Memory B cell (primary cell): Measurements from ENCODE around the gene CTPS2.

ENCODE experiments used
- ATAC-seq: fragments of 150-1000 bp; cut with Tn5 transposase; 2 replicates; pipeline ENCODE4 v1.10.0; 2021; ENCODE audit warnings: low read depth, mild to moderate bottlenecking, moderate library complexity
- DNase-seq, 2 donors: peaks; one replicate each; pipeline ENCODE4 v3.0.0; 2022; ENCODE audit warnings: low spot score in 2 of 2
- H3K27ac Mint-ChIP-seq: one replicate; pipeline ENCODE4 v1.8.0; 2022; ENCODE audit warnings: mild to moderate bottlenecking, moderate library complexity, mixed read lengths
- H3K27me3 Mint-ChIP-seq: one replicate; pipeline ENCODE4 v1.8.0; 2022; ENCODE audit warnings: mixed read lengths
- H3K36me3 Mint-ChIP-seq: one replicate; pipeline ENCODE4 v1.8.0; 2022; ENCODE audit warnings: mild to moderate bottlenecking, mixed read lengths
- H3K4me1 Mint-ChIP-seq: one replicate; pipeline ENCODE4 v1.8.0; 2022; ENCODE audit warnings: mixed read lengths
- H3K4me3 Mint-ChIP-seq: one replicate; pipeline ENCODE4 v1.8.0; 2022; ENCODE audit warnings: mild to moderate bottlenecking, moderate library complexity, mixed read lengths
- H3K9me3 Mint-ChIP-seq: one replicate; pipeline ENCODE4 v1.8.0; 2022; ENCODE audit warnings: mixed read lengths

CTPS2 gene

GRCh38 chrX:16700734-16701133, 11.7 kb downstream of the CTPS2 start:
- no peaks in the 10 kb centered on the region for H3K36me3 Mint-ChIP-seq
- DNase-seq = no peak
- no peaks in the 10 kb centered on the region for H3K9me3 Mint-ChIP-seq
- no peaks in the 10 kb centered on the region for H3K27me3 Mint-ChIP-seq
- H3K4me1 Mint-ChIP-seq = peaks cover 2% of the 10 kb centered on the region
- H3K4me3 Mint-ChIP-seq = no peak overlapping the region
- no peak overlapping the region for H3K27ac Mint-ChIP-seq
- no peak for ATAC-seq

GRCh38 chrX:16699389-16699788, 13.1 kb downstream of the CTPS2 start:
- no peak overlapping the region for H3K27ac Mint-ChIP-seq
- no peaks in the 10 kb centered on the region for H3K9me3 Mint-ChIP-seq
- ATAC-seq (no peak), DNase-seq (no peak)
- H3K36me3 Mint-ChIP-seq = no peaks in the 10 kb centered on the region
- no peak overlapping the region for H3K4me3 Mint-ChIP-seq
- no peaks in the 10 kb centered on the region for H3K4me1 Mint-ChIP-seq
- no peaks in the 10 kb centered on the region for H3K27me3 Mint-ChIP-seq

- H3K36me3 Mint-ChIP-seq = peaks cover 6% of the 10 kb centered on the region
- H3K9me3 Mint-ChIP-seq = no peaks in the 10 kb centered on the region
These were observed 15.5 kb downstream of the CTPS2 start for GRCh38 chrX:16696956-16697355.

GRCh38 chrX:16695079-16695676, 17.3 kb downstream of the CTPS2 start:
- Mint-ChIP-seq H3K4me3 (no peak overlapping the region), H3K4me1 (no peaks in the 10 kb centered on the region), H3K9me3 (no peaks in the 10 kb centered on the region), H3K27ac (no peak overlapping the region), H3K36me3 (peaks cover 8% of the 10 kb centered on the region), H3K27me3 (no peaks in the 10 kb centered on the region)
- peak; percentile 56 for ATAC-seq
- DNase-seq = peak; percentile 54 to 67

More at GRCh38 chrX:16696956-16697355, 15.5 kb downstream of the CTPS2 start:
- DNase-seq (no peak), ATAC-seq (no peak)
- Mint-ChIP-seq H3K4me1 (no peaks in the 10 kb centered on the region), H3K27me3 (no peaks in the 10 kb centered on the region), H3K4me3 (no peak overlapping the region), H3K27ac (no peak overlapping the region)

- no peaks in the 10 kb centered on the region for H3K4me1 Mint-ChIP-seq
- DNase-seq (no peak), ATAC-seq (no peak)
- no peak overlapping the region for H3K27ac Mint-ChIP-seq
- no peak overlapping the region for H3K4me3 Mint-ChIP-seq
- H3K36me3 Mint-ChIP-seq = peaks cover 6% of the 10 kb centered on the region
- no peaks in the 10 kb centered on the region for H3K27me3 Mint-ChIP-seq
- no peaks in the 10 kb centered on the region for H3K9me3 Mint-ChIP-seq
These were observed 25.0 kb downstream of the CTPS2 start for GRCh38 chrX:16687514-16687913.

GRCh38 chrX:16683007-16683664, 29.3 kb downstream of the CTPS2 start:
- H3K36me3 Mint-ChIP-seq = peaks cover 8% of the 10 kb centered on the region
- no peaks in the 10 kb centered on the region for H3K4me1 Mint-ChIP-seq
- no peaks in the 10 kb centered on the region for H3K9me3 Mint-ChIP-seq
- DNase-seq (no peak), ATAC-seq (no peak)
- no peaks in the 10 kb centered on the region for H3K27me3 Mint-ChIP-seq
- no peak overlapping the region for H3K4me3 Mint-ChIP-seq
- no peak overlapping the region for H3K27ac Mint-ChIP-seq

GRCh38 chrX:16678689-16679088, 33.8 kb downstream of the CTPS2 start:
- DNase-seq (no peak), ATAC-seq (no peak)
- Mint-ChIP-seq H3K9me3 (no peaks in the 10 kb centered on the region), H3K27ac (no peak overlapping the region), H3K4me3 (no peak overlapping the region), H3K4me1 (no peaks in the 10 kb centered on the region), H3K27me3 (no peaks in the 10 kb centered on the region), H3K36me3 (peaks cover 12% of the 10 kb centered on the region)

GRCh38 chrX:16671005-16671404, 41.5 kb downstream of the CTPS2 start:
- Mint-ChIP-seq H3K4me3 (no peak overlapping the region), H3K36me3 (peaks cover 16% of the 10 kb centered on the region), H3K9me3 (no peaks in the 10 kb centered on the region), H3K4me1 (no peaks in the 10 kb centered on the region), H3K27ac (no peak overlapping the region), H3K27me3 (no peaks in the 10 kb centered on the region)
- ATAC-seq (no peak), DNase-seq (no peak)

- no peaks in the 10 kb centered on the region for H3K4me1 Mint-ChIP-seq
- ATAC-seq = no peak
- H3K27ac Mint-ChIP-seq = no peak overlapping the region
- H3K9me3 Mint-ChIP-seq = no peaks in the 10 kb centered on the region
- H3K27me3 Mint-ChIP-seq = no peaks in the 10 kb centered on the region
- no peak for DNase-seq
- H3K4me3 Mint-ChIP-seq = no peak overlapping the region
- peaks cover 24% of the 10 kb centered on the region for H3K36me3 Mint-ChIP-seq
These were observed 45.9 kb downstream of the CTPS2 start for GRCh38 chrX:16666541-16666940.

- no peak overlapping the region for H3K4me3 Mint-ChIP-seq
- H3K27me3 Mint-ChIP-seq = no peaks in the 10 kb centered on the region
- H3K36me3 Mint-ChIP-seq = peaks cover 24% of the 10 kb centered on the region
- no peaks in the 10 kb centered on the region for H3K4me1 Mint-ChIP-seq
- no peak overlapping the region for H3K27ac Mint-ChIP-seq
- ATAC-seq (no peak), DNase-seq (no peak)
- H3K9me3 Mint-ChIP-seq = no peaks in the 10 kb centered on the region
These were observed 47.4 kb downstream of the CTPS2 start for GRCh38 chrX:16665089-16665488.

- H3K4me3 Mint-ChIP-seq = no peak overlapping the region
- DNase-seq = no peak
- no peaks in the 10 kb centered on the region for H3K4me1 Mint-ChIP-seq
- no peaks in the 10 kb centered on the region for H3K27me3 Mint-ChIP-seq
- H3K9me3 Mint-ChIP-seq = no peaks in the 10 kb centered on the region
- H3K27ac Mint-ChIP-seq = no peak overlapping the region
- no peak for ATAC-seq
- H3K36me3 Mint-ChIP-seq = peaks cover 24% of the 10 kb centered on the region
These were observed 47.8 kb downstream of the CTPS2 start for GRCh38 chrX:16664626-16665025.

GRCh38 chrX:16664074-16664473, 48.4 kb downstream of the CTPS2 start:
- H3K27me3 Mint-ChIP-seq = no peaks in the 10 kb centered on the region
- no peaks in the 10 kb centered on the region for H3K4me1 Mint-ChIP-seq
- H3K27ac Mint-ChIP-seq = no peak overlapping the region
- peaks cover 22% of the 10 kb centered on the region for H3K36me3 Mint-ChIP-seq
- H3K4me3 Mint-ChIP-seq = no peak overlapping the region
- no peaks in the 10 kb centered on the region for H3K9me3 Mint-ChIP-seq
- no peak for ATAC-seq
- no peak for DNase-seq

GRCh38 chrX:16662402-16662801, 50.1 kb downstream of the CTPS2 start:
- Mint-ChIP-seq H3K4me3 (no peak overlapping the region), H3K4me1 (no peaks in the 10 kb centered on the region), H3K36me3 (peaks cover 13% of the 10 kb centered on the region), H3K9me3 (no peaks in the 10 kb centered on the region), H3K27me3 (no peaks in the 10 kb centered on the region), H3K27ac (no peak overlapping the region)
- no peak for DNase-seq
- no peak for ATAC-seq

- Mint-ChIP-seq H3K9me3 (no peaks in the 10 kb centered on the region), H3K27me3 (no peaks in the 10 kb centered on the region), H3K27ac (no peak overlapping the region), H3K4me1 (no peaks in the 10 kb centered on the region), H3K4me3 (no peak overlapping the region), H3K36me3 (peaks cover 13% of the 10 kb centered on the region)
- DNase-seq = no peak
- ATAC-seq = no peak
These were observed 51.0 kb downstream of the CTPS2 start for GRCh38 chrX:16661495-16661894.

GRCh38 chrX:16659321-16659720, 53.1 kb downstream of the CTPS2 start:
- Mint-ChIP-seq H3K4me1 (no peaks in the 10 kb centered on the region), H3K4me3 (no peak overlapping the region), H3K27ac (no peak overlapping the region), H3K36me3 (peaks cover 5% of the 10 kb centered on the region), H3K9me3 (no peaks in the 10 kb centered on the region), H3K27me3 (no peaks in the 10 kb centered on the region)
- ATAC-seq = no peak
- DNase-seq = no peak
